NK-92 (cell line): ENCODE measurements around the gene NOX4.
"Not testable (repeated sequence)": the region's sequence is repeated elsewhere in the genome, so short reads cannot be mapped to it uniquely, and the experiment has no call there.

Source experiments
- DNase-seq: peaks from one replicate; lab custom pipeline; 2025; ENCODE audit not compliant: unreplicated experiment; lab: John Stamatoyannopoulos, UW

The NOX4 gene

DNA sequence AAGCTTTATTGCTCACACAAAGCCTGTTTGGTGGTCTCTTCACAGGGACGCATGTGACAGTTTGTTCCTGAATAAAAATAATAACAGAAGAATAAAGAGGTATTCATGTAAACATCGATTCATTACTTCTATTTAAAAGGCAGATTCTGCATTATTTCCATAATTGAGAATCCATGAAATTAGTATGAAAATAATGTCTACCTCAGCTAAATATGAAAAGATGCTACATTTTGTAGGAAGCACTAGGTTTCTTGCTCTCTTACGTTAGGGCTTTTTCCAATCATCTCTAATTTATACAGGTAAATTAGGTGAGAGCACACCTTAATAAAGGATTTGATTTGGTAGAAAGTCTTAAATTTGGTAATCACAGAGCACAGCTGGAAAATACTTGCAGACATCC lies 103.7 kb downstream of the NOX4 start:
- DNase-seq, result not testable (repeated sequence)

DNA sequence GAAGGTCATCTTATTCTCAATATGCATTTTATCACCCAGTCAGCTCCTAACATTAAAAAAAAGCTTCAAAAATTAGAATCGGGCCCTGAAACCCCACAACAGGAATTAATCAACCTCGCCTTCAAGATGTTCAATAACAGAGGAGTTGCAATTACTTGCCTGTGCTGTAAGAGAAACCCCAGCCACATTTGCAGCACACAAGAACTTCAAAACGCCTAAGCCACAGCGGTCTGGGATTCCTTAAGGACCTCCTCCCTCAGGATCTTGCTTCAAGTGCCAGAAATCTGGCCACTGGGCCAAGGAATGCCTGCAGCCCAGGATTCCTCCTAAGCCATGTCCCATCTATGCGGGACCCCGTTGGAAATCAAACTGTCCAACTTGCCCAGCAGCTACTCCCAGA lies 108.2 kb downstream of the NOX4 start:
- not testable (repeated sequence) for DNase-seq

DNA sequence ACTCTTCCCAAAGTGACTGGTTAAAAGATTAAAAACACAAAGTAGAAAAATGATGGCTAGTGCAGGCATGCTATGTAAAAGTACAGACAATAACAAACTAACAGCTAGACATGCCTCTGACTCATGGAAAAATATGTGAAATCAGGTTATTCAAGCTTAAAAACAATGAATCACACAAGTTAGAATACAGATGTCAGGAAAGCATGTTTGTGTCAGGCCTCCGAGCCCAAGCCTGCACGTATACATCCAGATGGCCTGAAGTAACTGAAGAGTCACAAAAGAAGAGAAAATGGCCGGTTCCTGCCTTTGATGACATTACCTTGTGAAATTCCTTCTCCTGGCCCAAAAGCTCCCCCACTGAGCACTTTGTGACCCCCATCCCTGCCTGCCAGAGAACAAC lies 110.1 kb downstream of the NOX4 start:
- no peak for DNase-seq

DNA sequence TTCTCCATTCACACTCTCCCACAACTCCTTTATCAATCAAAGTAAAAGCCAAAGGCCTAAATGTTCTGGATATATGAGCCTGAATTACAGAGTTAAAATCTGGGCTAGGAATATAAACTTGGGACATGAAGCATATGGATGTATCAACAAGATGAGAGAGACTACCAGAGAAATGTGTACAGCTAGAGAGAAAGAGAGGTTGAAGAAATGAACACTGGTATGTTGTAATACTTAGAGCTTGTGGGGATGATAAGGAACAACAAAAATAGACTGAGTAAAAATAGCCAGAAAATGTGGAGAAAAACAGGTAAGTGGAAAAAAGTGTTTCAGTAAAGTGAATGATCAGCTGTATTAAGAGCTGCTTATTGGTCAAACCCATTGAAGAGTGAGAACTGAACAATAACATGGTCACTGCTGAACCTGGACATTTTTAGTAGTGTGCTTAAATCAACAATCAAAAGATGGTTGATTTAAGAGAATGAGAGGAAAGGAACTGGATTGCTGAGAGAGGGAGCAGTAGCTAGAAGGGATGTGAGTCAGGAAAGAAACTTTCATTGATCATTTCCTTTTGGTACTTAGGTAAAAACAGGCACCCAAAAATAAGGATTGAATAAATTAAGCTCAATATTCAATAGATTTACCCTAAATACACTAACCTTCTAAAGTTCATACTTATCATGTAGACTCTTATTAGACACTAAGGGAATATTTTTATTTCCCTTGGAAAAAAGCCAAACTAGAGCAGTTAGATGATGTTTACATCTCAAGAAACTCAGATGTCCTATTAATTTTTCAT lies 111.0 kb downstream of the NOX4 start:
- not testable (repeated sequence) for DNase-seq

DNA sequence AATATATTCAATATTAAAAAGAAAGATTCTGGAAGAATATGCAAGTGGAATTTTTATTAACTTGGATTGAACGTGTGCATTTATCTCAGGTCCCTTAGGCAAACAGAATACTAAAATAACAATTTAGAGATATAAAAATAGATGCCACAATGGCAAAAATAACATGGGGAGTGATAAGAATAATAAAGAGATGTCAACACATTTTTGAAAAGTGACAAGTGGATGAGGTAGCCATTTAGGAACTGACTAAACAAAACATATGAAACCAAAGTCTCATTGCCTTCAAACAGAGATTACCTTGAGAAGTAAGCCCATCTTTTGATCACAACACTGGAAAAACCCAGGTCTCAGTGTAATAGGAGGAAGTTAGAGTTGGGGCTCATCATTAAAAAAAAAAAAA lies 112.2 kb downstream of the NOX4 start:
- not testable (repeated sequence) for DNase-seq

DNA sequence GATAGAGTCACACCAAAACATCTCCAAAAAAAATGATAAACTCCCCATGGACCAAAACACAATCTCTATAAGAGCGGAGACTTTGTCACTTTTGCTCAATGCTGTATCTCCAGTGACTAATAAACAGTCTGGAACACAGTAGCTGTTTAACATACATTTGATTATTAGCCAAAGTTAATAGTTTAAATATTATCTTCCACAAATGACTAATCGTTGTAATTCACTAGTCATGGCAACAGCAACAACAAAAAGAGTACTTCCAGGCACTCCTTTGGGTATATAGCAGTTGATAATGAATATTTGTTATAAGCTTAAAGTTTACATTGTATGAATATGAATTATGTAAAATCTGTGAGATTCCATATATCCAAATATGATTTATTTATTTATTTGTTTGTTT lies 121.8 kb downstream of the NOX4 start:
- DNase-seq, result not testable (repeated sequence)

DNA sequence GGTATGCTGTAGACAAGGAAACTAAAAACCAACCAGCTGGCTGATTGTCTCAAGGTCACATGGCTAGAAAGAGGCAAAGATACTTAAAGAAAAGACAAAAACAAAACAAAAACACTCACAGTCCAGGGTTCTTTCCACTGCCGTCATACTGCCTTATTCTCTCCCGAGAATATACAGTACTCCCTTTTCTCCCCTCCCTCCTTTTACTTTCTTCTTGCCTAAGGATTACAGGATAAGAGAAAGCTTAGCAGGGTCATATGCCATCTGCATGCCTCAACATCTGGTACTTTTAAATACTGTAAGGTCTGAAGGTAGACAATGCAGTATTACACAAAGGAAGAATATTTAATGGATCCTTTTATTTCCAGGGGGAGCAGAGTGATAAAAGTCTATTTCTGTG lies 126.3 kb downstream of the NOX4 start:
- not testable (repeated sequence) for DNase-seq

DNA sequence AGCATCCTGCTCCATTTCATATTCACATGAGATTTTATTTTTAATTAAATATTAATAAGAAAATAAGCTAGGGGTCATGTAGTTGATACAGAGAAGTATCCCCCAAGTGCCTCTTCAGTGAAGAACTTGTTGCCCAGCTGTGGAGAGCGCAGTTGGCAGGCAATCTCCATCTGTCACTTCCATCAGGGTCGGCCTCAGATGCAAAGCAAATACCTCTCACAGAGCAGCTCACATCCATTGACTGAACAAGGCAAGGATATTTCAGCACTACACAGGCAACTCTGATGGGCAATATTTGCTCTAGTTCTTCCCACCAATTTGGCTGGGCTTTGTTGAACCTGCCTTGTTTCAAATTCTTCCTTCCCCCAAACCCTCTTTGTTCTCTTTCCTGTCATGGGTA lies 129.4 kb downstream of the NOX4 start:
- no peak for DNase-seq

DNA sequence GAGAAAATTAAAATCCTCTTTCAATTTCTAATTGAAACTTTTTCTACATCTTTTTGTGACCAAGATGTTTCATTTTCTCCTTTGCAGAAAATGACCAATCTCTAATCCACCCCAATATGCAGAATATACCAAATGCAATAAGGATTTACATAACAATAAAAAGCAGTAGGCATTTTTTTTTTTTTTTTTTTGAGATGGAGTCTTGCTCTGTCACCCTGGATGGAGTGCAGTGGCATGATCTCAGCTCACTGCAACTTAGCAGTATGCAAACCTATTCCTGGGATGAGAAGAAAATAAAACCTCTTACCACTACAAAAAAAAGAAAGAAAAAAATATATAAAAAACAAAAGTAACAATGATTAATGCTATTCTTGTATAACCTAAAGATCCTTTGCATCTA lies 132.0 kb downstream of the NOX4 start:
- DNase-seq, result not testable (repeated sequence)

DNA sequence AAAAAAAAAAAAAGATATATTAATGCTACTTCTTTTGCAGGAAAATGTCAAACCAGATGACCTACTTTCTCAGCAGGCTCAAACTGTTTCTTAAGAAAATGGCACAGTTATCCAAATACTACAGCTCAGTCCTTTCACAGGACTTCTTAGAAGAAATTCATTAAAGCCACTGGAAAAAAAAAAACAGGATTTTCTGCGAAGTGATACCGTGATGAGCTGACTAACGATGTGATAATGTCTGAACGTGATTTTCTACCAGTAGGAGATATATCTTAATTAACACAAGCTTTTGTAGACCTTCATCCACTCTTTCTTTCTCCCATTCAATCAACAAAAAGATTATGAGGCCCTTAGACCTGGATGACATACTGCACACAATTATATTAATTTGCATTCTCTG lies 132.4 kb downstream of the NOX4 start:
- DNase-seq, result no peak

DNA sequence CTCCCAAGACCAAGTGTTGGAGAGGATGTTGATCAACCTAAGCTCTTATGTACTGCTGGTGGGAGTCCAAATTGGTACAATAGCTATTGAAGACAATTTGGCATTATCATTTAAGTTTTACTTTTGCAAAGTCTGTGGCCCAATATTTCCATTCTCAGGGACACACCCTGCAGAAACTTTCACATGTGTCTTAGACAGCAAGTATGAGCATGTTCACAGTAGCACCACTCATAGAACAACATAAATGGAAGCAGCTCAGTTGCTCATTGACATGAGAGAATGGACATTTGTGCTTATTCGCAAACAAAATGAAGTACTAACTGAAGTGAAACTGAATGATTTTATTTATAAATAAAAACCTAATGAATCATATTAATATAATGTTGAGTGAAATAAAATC lies 135.5 kb downstream of the NOX4 start:
- DNase-seq, result no peak

DNA sequence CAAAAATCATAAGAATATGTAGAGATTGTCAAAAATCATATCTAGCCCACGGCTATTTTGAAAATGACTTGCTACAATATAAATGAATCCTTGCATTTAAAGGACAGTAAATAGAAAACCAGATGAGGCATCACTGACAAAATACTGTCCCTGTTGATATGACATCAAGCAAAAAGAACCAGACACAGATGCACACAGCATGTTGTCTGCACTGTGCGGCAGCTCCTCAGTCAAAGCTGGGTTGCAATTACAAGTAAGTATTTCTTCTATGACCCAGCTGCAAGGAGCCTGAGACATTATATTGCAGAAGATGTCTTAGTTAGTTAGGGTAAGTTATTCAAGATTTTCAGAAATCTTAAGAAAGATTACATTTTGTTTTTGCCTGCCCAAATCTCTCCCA lies 136.7 kb downstream of the NOX4 start:
- not testable (repeated sequence) for DNase-seq

DNA sequence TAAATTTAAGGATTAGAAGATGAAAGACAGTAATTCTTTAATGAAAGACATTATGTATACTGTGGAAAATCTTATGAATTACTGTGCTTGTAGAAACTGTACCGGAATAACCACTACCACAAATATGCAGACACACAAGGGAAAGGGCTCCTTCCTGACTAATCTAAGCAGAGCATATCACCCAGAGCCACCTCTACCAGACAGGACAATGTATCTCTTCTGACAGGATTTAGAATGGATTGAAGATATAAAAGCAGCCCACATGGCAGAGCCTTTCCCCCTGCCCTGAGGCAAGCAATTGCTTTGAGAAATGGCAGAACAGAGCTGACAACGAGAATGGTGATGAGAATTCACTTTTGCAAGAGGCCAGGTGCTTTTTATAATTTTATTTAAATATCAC lies 144.1 kb downstream of the NOX4 start:
- no peak for DNase-seq

DNA sequence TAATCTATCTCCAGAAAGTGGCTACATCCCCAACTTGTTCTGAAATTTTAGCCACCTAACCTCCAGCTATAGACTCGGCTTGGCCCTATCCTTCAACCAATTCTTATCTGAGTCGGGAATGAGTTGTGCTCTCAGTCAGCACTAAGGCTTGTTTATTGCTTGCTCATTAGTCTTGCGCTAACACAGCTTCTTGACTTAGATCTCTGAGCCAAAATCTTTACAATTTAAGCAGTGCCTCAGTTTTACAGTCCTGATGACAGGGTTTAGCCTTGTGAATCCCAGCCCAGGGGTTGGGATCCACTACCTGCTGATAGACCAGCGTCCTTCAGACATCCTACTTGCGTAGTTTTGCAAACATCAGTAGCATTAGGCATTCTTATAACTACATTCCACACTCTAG lies 144.6 kb downstream of the NOX4 start:
- DNase-seq, result no peak

DNA sequence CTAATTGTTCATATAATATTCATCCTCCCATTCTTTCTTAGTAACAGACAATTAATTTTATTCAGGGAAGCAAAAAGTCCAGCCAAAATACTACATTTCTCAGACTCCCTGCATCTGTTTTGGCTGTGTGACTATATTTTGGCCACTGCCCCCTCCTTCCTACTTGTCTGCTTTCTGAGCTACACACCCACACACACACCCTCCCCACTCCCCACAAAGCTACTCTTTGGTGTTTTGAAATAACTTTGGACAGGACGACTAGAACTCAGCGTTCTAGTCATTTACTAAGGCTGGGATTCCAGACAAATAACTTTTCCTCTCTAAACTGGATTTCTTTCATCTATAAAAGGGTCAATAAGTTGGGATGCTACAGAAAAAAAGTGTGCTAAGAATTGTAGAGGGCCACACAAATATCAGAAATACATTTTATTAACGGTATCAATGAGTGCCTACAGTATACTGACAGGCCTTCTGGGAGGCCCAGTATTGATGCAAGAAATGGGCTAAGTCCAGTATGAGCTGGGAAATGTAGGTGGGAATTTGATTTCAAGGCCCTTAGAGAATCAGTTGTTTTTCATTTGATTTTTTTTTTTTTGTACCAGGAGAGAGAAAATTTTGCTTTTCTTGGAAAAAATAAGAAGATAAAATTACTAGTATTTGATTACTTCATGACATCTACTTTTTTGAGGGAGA lies 148.1 kb downstream of the NOX4 start:
- not testable (repeated sequence) for DNase-seq

DNA sequence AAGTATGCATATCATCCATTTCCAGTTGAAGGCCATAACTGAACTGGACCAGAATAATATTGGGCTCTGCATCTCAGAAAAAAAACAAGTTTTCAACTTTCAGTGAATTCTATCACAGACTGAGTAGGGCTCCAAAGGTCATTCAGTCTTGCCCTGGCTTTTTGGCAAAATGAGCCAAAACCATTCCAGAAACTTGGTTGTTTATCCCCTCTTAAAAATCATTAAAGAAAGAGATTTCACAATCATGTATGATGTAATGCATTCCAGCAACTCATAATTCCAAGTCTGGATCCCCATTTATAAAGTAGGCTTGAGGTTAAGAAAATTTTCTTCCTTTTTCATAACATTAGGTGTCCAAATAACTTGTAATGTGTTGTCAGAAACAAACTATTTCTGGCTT lies 150.7 kb downstream of the NOX4 start:
- DNase-seq, result not testable (repeated sequence)

DNA sequence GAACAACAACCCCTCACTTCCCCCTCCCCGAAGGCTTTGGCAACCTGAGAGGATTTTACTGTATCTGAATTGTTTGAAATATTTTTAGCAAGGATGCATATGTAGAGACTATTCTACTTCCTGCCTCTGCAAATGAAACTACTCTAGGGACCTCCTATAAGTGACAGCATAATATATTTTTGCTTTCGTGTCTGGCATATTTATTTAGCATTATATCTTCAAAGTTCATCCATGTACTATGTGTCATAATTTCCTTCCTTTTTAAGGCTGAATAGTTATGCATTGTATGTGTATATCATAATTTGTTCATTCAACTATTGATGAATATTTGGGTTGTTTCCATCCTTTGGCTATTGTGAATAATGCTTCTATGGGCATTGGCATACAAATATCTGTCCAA lies 153.1 kb downstream of the NOX4 start:
- not testable (repeated sequence) for DNase-seq

DNA sequence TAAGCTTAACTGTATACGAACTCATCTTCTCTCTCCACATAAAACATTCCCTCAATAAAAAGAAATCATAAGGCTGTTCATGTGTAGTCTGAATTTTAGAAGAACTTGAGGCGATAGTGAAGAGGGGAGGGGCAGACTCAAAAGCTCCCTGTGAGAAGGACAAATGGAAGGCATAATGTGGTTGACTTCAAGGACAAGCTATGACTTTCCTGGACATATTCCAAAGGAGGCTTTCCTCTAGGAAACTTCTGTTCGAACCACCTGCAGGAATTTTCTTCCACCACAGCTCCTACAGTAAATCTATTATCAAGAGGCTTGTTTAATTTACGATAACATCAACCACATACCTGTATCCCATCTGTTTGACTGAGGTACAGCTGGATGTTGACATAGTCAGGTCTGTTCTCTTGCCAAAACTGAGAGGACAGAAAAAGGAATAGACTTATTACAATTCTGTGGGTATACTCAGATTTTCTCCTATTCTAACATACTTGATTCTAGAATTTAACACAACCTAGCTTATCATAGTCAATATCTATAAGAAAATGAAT lies 154.0 kb downstream of the NOX4 start:
- not testable (repeated sequence) for DNase-seq

DNA sequence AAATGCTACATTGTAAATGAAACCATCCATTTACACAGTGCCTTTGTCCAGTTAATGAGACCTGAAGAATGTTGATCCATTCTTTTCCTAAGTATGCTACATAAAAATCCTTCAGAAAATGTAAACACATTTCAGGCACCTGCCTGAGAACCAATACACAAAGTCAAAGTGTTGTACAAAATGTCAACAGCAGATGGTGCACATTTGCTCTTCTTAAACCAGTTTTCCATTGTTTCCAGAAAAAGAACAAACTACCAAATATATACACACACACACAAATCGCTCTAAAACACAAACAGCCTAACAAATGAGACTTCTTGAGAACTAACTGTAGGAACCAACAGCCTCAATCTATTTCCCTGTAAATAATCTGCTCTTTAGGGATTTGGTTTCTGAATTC lies 157.5 kb downstream of the NOX4 start:
- not testable (repeated sequence) for DNase-seq

DNA sequence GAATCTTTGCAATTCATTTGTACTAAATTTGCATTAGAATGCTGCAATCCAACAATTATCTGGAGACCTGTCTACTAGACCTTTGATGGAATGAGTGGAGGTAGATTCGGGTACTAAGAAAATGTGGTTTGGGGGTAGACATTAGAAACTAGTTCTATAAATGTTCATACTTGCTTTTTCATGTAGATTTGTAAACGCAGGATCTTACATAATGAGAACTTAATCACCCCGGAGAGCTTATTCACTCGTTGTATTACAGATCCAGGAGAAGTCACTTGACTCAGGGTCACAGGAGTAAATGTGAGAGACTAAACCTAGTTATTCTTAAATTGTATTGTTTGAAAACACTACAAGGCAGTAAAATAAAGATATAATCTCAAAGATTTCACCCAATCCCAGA lies 159.2 kb downstream of the NOX4 start:
- DNase-seq, result not testable (repeated sequence)

DNA sequence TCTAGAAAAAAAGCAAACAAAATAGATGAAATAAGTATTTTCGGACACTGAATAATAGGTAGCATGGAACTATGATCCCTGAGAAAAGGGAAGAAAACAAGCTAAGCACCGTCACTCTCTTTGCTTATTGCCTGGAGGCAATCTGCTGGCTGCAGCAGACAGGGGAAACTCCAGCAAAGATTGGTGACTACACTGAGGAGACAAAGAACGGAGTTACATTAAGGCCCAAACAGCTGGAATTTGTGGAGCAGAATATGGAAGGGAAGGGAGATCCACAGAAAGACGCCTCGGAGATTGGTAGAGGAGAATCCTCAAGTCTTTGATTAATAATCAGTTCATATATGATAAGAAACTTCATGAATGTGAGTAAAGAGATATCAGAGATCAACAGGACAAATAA lies 163.3 kb downstream of the NOX4 start:
- DNase-seq, result no peak

DNA sequence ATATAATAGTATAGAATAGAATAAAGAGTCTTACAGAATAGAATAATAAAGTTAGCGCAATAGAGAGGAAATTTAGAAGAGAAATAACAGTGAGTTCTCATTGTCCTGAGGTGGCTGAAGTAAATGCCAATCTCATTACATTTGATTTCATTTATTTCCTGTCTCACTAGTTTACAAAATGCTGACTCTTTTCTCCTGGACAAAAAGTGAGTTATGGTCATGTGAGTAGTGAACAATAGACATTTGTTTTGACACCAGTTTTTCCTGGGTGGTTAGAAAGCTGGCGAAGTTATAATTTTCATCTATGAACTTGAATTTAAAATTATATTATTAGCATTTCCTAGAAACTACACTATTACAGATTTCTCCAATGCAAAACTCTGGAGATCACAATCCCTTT lies 169.8 kb downstream of the NOX4 start:
- no peak for DNase-seq
